HG02938 (cell line): ENCODE measurements around the gene TGFBR1.
A peak's percentile ranks its signal among the peaks of the same experiment; 100 is the strongest.

Experiments
- ATAC-seq: cut with Tn5 transposase; IDR thresholded peaks from one replicate; pipeline ENCODE4 v1.9.1; 2021; ENCODE audit warnings: mild to moderate bottlenecking, moderate library complexity; ENCODE audit not compliant: unreplicated experiment

The TGFBR1 gene

GRCh38 chr9:99105152-99106043, 485 bp downstream of the TGFBR1 start:
- ATAC-seq: peak; percentile 49

- ATAC-seq: no peak
Observed at GRCh38 chr9:99106044-99106375, 1.1 kb downstream of the TGFBR1 start.

GRCh38 chr9:99107421-99107820, 2.5 kb downstream of the TGFBR1 start:
- no peak for ATAC-seq

GRCh38 chr9:99108131-99108530, 3.2 kb downstream of the TGFBR1 start:
- ATAC-seq: no peak

GRCh38 chr9:99109522-99109921, 4.6 kb downstream of the TGFBR1 start:
- no peak for ATAC-seq

GRCh38 chr9:99112750-99113413, 8.0 kb downstream of the TGFBR1 start:
- ATAC-seq: no peak

GRCh38 chr9:99113414-99114048, 8.6 kb downstream of the TGFBR1 start:
- ATAC-seq: no peak

GRCh38 chr9:99114049-99114440, 9.1 kb downstream of the TGFBR1 start:
- ATAC-seq: no peak

- no peak for ATAC-seq
Observed at GRCh38 chr9:99114846-99115500, 10.1 kb downstream of the TGFBR1 start.

- no peak for ATAC-seq
Observed at GRCh38 chr9:99116003-99116411, 11.1 kb downstream of the TGFBR1 start.

GRCh38 chr9:99118782-99119466, 14.0 kb downstream of the TGFBR1 start:
- ATAC-seq: peak; percentile 98

- no peak for ATAC-seq
Observed at GRCh38 chr9:99119976-99120655, 15.2 kb downstream of the TGFBR1 start.

GRCh38 chr9:99121604-99122003, 16.7 kb downstream of the TGFBR1 start:
- ATAC-seq: no peak

- no peak for ATAC-seq
Observed at GRCh38 chr9:99124534-99125255, 19.8 kb downstream of the TGFBR1 start.

GRCh38 chr9:99125446-99125845, 20.5 kb downstream of the TGFBR1 start:
- ATAC-seq: no peak

GRCh38 chr9:99126312-99126711, 21.4 kb downstream of the TGFBR1 start:
- ATAC-seq: no peak

- ATAC-seq: peak; percentile 42
Observed at GRCh38 chr9:99127356-99128132, 22.6 kb downstream of the TGFBR1 start.

GRCh38 chr9:99128133-99128406, 23.2 kb downstream of the TGFBR1 start:
- ATAC-seq: peak; percentile 13

- ATAC-seq: no peak
Observed at GRCh38 chr9:99129091-99129490, 24.2 kb downstream of the TGFBR1 start.
